Measurements from ENCODE around the gene SLC16A2. TPM values are rescaled to one million over a fixed set of nuclear protein-coding genes. Genes with fewer than 3 reads are reported as not detected.

The SLC16A2 gene
- total RNA-seq, 1 experiment from 2014 or later, result 0.32 TPM

DNA sequence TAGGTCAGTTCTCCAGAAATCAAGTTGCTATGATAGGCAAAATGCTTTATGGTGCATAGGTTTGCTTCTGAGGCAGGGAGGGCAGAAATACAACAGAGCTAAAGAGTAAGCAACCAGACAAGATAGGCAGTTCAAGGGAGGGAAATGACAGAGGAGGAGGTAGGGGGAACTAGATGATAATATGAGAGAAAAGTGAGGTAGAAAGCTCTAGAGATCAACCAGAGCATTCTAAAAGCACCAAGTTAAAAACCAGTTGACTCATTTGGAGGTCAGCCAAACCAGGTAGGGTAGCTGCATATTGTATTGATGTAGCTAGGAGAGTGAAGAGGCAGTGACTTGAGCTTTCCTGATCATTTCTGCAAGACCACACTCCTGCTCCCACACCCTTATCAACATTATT, 49.0 kb upstream of the SLC16A2 start (continued):
- TF ChIP-seq, protein P1, sequence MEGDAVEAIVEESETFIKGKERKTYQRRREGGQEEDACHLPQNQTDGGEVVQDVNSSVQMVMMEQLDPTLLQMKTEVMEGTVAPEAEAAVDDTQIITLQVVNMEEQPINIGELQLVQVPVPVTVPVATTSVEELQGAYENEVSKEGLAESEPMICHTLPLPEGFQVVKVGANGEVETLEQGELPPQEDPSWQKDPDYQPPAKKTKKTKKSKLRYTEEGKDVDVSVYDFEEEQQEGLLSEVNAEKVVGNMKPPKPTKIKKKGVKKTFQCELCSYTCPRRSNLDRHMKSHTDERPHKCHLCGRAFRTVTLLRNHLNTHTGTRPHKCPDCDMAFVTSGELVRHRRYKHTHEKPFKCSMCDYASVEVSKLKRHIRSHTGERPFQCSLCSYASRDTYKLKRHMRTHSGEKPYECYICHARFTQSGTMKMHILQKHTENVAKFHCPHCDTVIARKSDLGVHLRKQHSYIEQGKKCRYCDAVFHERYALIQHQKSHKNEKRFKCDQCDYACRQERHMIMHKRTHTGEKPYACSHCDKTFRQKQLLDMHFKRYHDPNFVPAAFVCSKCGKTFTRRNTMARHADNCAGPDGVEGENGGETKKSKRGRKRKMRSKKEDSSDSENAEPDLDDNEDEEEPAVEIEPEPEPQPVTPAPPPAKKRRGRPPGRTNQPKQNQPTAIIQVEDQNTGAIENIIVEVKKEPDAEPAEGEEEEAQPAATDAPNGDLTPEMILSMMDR (IDR thresholded peaks at IDR 0.05 in 2 of 3, conservative IDR thresholded peaks at IDR 0.05 in 1 of 3; ENCODE audit: borderline replicate concordance in 1 of 3, insufficient read depth in 1 of 3, low read depth in 2 of 3, low read length in 2 of 3), result no peak
- TF ChIP-seq CBX3 (IDR thresholded peaks at IDR 0.05; ENCODE audit: low read depth), result no peak
- no peak for TF ChIP-seq SRF (IDR thresholded peaks at IDR 0.05; ENCODE audit: low read depth)
- no peak for TF ChIP-seq POLR2A (IDR thresholded peaks at IDR 0.05; ENCODE audit: borderline replicate concordance, extremely low read depth, insufficient read depth, insufficient read length)
- TF ChIP-seq ZNF274 (IDR thresholded peaks at IDR 0.05; ENCODE audit: low read depth, low read length), result no peak

DNA sequence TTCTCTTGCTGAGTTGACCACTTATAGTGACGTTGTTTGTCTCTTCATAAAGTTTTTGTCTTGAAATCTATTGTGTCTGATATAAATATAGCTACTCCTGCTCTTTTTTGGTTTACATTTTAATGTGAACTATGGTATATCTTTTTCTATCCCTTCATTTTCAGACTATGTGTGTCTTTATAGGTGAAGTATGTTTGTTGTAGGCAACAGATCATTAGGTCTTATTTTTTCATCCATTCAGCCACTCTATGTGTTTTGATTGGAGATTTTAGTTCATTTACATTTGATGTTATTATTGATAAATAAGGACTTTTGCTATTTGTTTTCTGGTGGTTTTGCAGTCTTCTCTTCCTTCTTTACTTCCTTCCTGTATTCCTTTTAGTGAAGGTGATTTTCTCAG, 44.0 kb upstream of the SLC16A2 start:
- RAD21 ChIA-PET (ENCODE audit: low non-redundant PET in 1 of 2, low total read pairs in 2 of 2, uncharacterized antibody in 2 of 2, unreplicated experiment in 2 of 2), result no interaction called here
- DNase-seq (ENCODE audit: low read depth, low spot score), result no peak
- CTCF ChIA-PET, result no interaction called here
- no peaks in the 10 kb centered on the region for H3K9me3 ChIP-seq (ENCODE audit: control insufficient read depth in 1 of 2, insufficient read depth in 1 of 2, low read depth in 1 of 2, low read length in 2 of 2)
- no TSS peak for BruUV-seq (replicated peaks)
- H3K4me1 ChIP-seq (ENCODE audit: control insufficient read depth in 1 of 2, insufficient read depth in 2 of 2, low read length in 2 of 2), result no peaks in the 10 kb centered on the region
- no peaks in the 10 kb centered on the region for H3K27me3 ChIP-seq (ENCODE audit: insufficient read depth, low read length)
- intact Hi-C loops (cut with micrococcal nuclease), result no loop called here
- H3K36me3 ChIP-seq (ENCODE audit: control insufficient read depth in 1 of 2, insufficient read depth in 2 of 2, low read length in 2 of 2), result no peaks in the 10 kb centered on the region
- no peaks in the 10 kb centered on the region for H3K9me2 ChIP-seq (ENCODE audit: insufficient read depth)
- no peak overlapping the region for H3K4me3 ChIP-seq (replicated peaks in 1 of 2; ENCODE audit: low read depth in 1 of 2, low read length in 2 of 2)
- no peaks in the 10 kb centered on the region for H4K20me1 ChIP-seq (ENCODE audit: insufficient read depth)
- no peak for ATAC-seq
- no peak overlapping the region for H3K27ac ChIP-seq (ENCODE audit: low read depth, low read length)
- TF ChIP-seq ELF1 (IDR thresholded peaks at IDR 0.05; ENCODE audit: borderline replicate concordance, low read depth) (no peak), FOSL1 (IDR thresholded peaks at IDR 0.05; ENCODE audit: low read depth) (no peak), POLR2AphosphoS5 (IDR thresholded peaks at IDR 0.05; ENCODE audit: low read depth, low read length) (no peak)
- TF ChIP-seq, protein P1 (IDR thresholded peaks at IDR 0.05 in 2 of 3, conservative IDR thresholded peaks at IDR 0.05 in 1 of 3; ENCODE audit: borderline replicate concordance in 1 of 3, insufficient read depth in 1 of 3, low read depth in 2 of 3, low read length in 2 of 3), result no peak
- no peak overlapping the region for H3K9ac ChIP-seq (ENCODE audit: low read length)
- H2AFZ ChIP-seq (ENCODE audit: low read depth, low read length, poor library complexity, severe bottlenecking), result no peak overlapping the region
- POLR2A ChIA-PET, result no interaction called here
- H3K79me2 ChIP-seq (ENCODE audit: insufficient read depth, low read length), result no peaks in the 10 kb centered on the region
- no peak overlapping the region for H3K4me2 ChIP-seq (ENCODE audit: low read length)

Data from HCT116 (cell line).